H1 (cell line): ENCODE results near the gene ZIM2. TPM values are rescaled to one million over a fixed set of nuclear protein-coding genes. Genes with fewer than 3 reads are reported as not detected.

Source experiments
- CTCF ChIA-PET: fragments of 300-600 bp; sonication (Branson Sonifier 250); formaldehyde crosslinking; loops from one replicate; lab custom pipeline; 2021; ENCODE audit not compliant: partially characterized antibody; lab: Charles Lee
- POLR2A ChIA-PET: fragments of 300-600 bp; sonication (Branson Sonifier 250); formaldehyde crosslinking; loops from one replicate; lab custom pipeline; 2021; ENCODE audit warnings: inconsistent platforms; ENCODE audit not compliant: partially characterized antibody; lab: Charles Lee
- DNase-seq, 2 experiments: peaks; one replicate each; pipeline versions ENCODE4 v3.0.0 to v3.0.0-alpha.2; 2010 to 2022; ENCODE audit warnings: low spot score in 2 of 2, low read depth in 1 of 2, mixed read lengths in 1 of 2
- FAIRE-seq: peaks from 2 replicates; lab custom pipeline; 2011; peaks lifted over from hg19 to GRCh38; lab: Jason Lieb, UNC
- H2AFZ ChIP-seq: 2 replicates; pipeline ENCODE4 v1.8.1; 2012; ENCODE audit warnings: low read length, inconsistent platforms
- H2AK5ac ChIP-seq: 2 replicates; pipeline ENCODE4 v1.6.1; 2013; ENCODE audit warnings: low read depth, low read length
- H2BK120ac ChIP-seq: replicated peaks from 2 replicates; pipeline ENCODE3; 2013; ENCODE audit warnings: low read depth, low read length, inconsistent platforms
- H2BK12ac ChIP-seq: 2 replicates; pipeline ENCODE4 v1.6.1; 2013; ENCODE audit warnings: low read depth, low read length
- H2BK15ac ChIP-seq: 2 replicates; pipeline ENCODE4 v1.6.1; 2013; ENCODE audit warnings: low read length
- H2BK20ac ChIP-seq: 2 replicates; pipeline ENCODE4 v1.6.1; 2013; ENCODE audit warnings: low read length
- H2BK5ac ChIP-seq: 2 replicates; pipeline ENCODE4 v1.6.1; 2013; ENCODE audit warnings: low read depth, low read length
- H3K14ac ChIP-seq: 2 replicates; pipeline ENCODE4 v1.6.1; 2013; ENCODE audit warnings: inconsistent platforms; ENCODE audit not compliant: insufficient read length
- H3K18ac ChIP-seq: 2 replicates; pipeline ENCODE4 v1.6.1; 2013; ENCODE audit warnings: low read length; ENCODE audit errors: extremely low read depth
- H3K23ac ChIP-seq: 2 replicates; pipeline ENCODE4 v1.6.1; 2013; ENCODE audit warnings: inconsistent platforms; ENCODE audit not compliant: insufficient read length
- H3K23me2 ChIP-seq: 2 replicates; pipeline ENCODE4 v1.6.1; 2013; ENCODE audit warnings: low read depth, low read length
- H3K27ac ChIP-seq: 2 replicates; pipeline ENCODE4 v1.6.1; 2011; ENCODE audit warnings: low read depth, low read length, inconsistent platforms
- H3K27me3 ChIP-seq, 4 experiments: replicated peaks in 1 of 4; 1 replicate in 1 of 4; 2 replicates in 3 of 4; pipeline versions ENCODE4 v1.6.1 to v1.8.1; 2011 to 2013; ENCODE audit warnings: low read length in 3 of 4, mild to moderate bottlenecking in 3 of 4, inconsistent platforms in 2 of 4, mixed read lengths in 2 of 4, moderate library complexity in 1 of 4; ENCODE audit not compliant: control insufficient read depth in 3 of 4, insufficient read depth in 3 of 4; ENCODE audit errors: extremely low read depth in 1 of 4
- H3K36me3 ChIP-seq, 4 experiments: 2 replicates each; pipeline versions ENCODE4 v1.6.1 to v1.8.1; 2011 to 2013; ENCODE audit warnings: mild to moderate bottlenecking in 4 of 4, low read length in 3 of 4, moderate library complexity in 2 of 4, control low read depth in 1 of 4, inconsistent platforms in 1 of 4; ENCODE audit not compliant: insufficient read depth in 4 of 4, control insufficient read depth in 2 of 4
- H3K4ac ChIP-seq: replicated peaks from 2 replicates; pipeline ENCODE3; 2013; ENCODE audit warnings: low read length, low read depth, mixed read lengths, inconsistent platforms; ENCODE audit not compliant: insufficient read length
- H3K4me1 ChIP-seq, 4 experiments: replicated peaks in 1 of 4; 1 replicate in 1 of 4; 2 replicates in 3 of 4; pipeline versions ENCODE4 v1.6.1 to v1.8.1; 2011 to 2013; ENCODE audit warnings: low read length in 3 of 4, inconsistent platforms in 2 of 4, mixed read lengths in 1 of 4; ENCODE audit not compliant: insufficient read depth in 4 of 4, control insufficient read depth in 3 of 4
- H3K4me2 ChIP-seq, 2 experiments: 2 replicates each; pipeline versions ENCODE4 v1.6.1 to v1.8.1; 2011 to 2013; ENCODE audit warnings: low read depth in 2 of 2, low read length in 2 of 2, control low read depth in 1 of 2, inconsistent platforms in 1 of 2, mild to moderate bottlenecking in 1 of 2; ENCODE audit not compliant: insufficient read depth in 1 of 2
- H3K4me3 ChIP-seq, 4 experiments: fragments of 200-600, 300-600 bp in 1 of 4; sonication (generic), shearing (Covaris generic), sonication (Bioruptor Twin) in 1 of 4; 2 replicates each; pipeline versions ENCODE4 v1.5.1 to v1.8.1; 2011 to 2016; ENCODE audit warnings: low read length in 4 of 4, low read depth in 3 of 4, control low read depth in 2 of 4, inconsistent platforms in 2 of 4, mild to moderate bottlenecking in 2 of 4, mixed read lengths in 1 of 4, moderate library complexity in 1 of 4; ENCODE audit not compliant: insufficient read depth in 2 of 4; ENCODE audit errors: extremely low read depth in 1 of 4
- H3K56ac ChIP-seq: replicated peaks from 2 replicates; pipeline ENCODE3; 2013; ENCODE audit warnings: low read depth, mild to moderate bottlenecking, mixed read lengths, low read length, inconsistent platforms; ENCODE audit not compliant: insufficient read length
- H3K79me1 ChIP-seq: 2 replicates; pipeline ENCODE4 v1.6.1; 2013; ENCODE audit warnings: low read depth, low read length, control low read depth
- H3K79me2 ChIP-seq, 2 experiments: 2 replicates each; pipeline versions ENCODE4 v1.6.1 to v1.8.1; 2012 to 2013; ENCODE audit warnings: low read length in 2 of 2, mild to moderate bottlenecking in 2 of 2, inconsistent platforms in 1 of 2; ENCODE audit not compliant: insufficient read depth in 2 of 2, control insufficient read depth in 1 of 2
- H3K9ac ChIP-seq, 4 experiments: replicated peaks in 1 of 4; 1 replicate in 1 of 4; 2 replicates in 3 of 4; pipeline versions ENCODE4 v1.6.1 to v1.8.1; 2011 to 2013; ENCODE audit warnings: low read depth in 3 of 4, low read length in 3 of 4, control low read depth in 2 of 4, mild to moderate bottlenecking in 2 of 4, moderate library complexity in 2 of 4, inconsistent platforms in 1 of 4; ENCODE audit errors: extremely low read depth in 1 of 4
- H3K9me3 ChIP-seq, 2 experiments: 2 replicates each; pipeline versions ENCODE4 v1.6.1 to v1.8.1; 2012 to 2013; ENCODE audit warnings: mild to moderate bottlenecking in 2 of 2, moderate library complexity in 2 of 2, control low read depth in 1 of 2, inconsistent platforms in 1 of 2, low read depth in 1 of 2, low read length in 1 of 2, mixed read lengths in 1 of 2; ENCODE audit not compliant: insufficient read depth in 2 of 2
- H4K20me1 ChIP-seq, 2 experiments: replicated peaks in 1 of 2; 2 replicates each; pipeline versions ENCODE3 to v1.8.1; 2011 to 2013; ENCODE audit warnings: inconsistent platforms in 2 of 2, low read length in 2 of 2, mild to moderate bottlenecking in 1 of 2; ENCODE audit not compliant: insufficient read depth in 2 of 2, control insufficient read depth in 1 of 2
- H4K5ac ChIP-seq: 2 replicates; pipeline ENCODE4 v1.6.1; 2013; ENCODE audit warnings: low read length, low read depth, mixed read lengths, inconsistent platforms; ENCODE audit not compliant: insufficient read length
- H4K8ac ChIP-seq: 2 replicates; pipeline ENCODE4 v1.8.0; 2013; ENCODE audit warnings: mild to moderate bottlenecking, moderate library complexity, low read length, inconsistent platforms; ENCODE audit not compliant: insufficient read depth; ENCODE audit errors: extremely low read depth
- H4K91ac ChIP-seq: replicated peaks from 2 replicates; pipeline ENCODE3; 2013; ENCODE audit warnings: low read length, mixed read lengths, inconsistent platforms; ENCODE audit not compliant: insufficient read length
- ASH2L ChIP-seq: fragments of 200-600, 300-600 bp; sonication (generic); IDR thresholded peaks from one replicate; pipeline ENCODE4 v1.7.1; 2017; ENCODE audit warnings: low read length
- BCL11A ChIP-seq, 2 experiments: IDR thresholded peaks; one replicate each; pipeline ENCODE4 v1.6.1; 2011; ENCODE audit warnings: low read depth in 2 of 2, low read length in 2 of 2, mild to moderate bottlenecking in 2 of 2
- GABPA ChIP-seq: IDR thresholded peaks from 2 replicates; pipeline ENCODE4 v1.6.1; 2011; ENCODE audit warnings: mild to moderate bottlenecking, low read length, moderate library complexity, borderline replicate concordance; ENCODE audit not compliant: insufficient read depth
- HDAC6 ChIP-seq: IDR thresholded peaks from one replicate; pipeline ENCODE4 v1.7.1; 2012; ENCODE audit warnings: low read depth, mild to moderate bottlenecking, inconsistent platforms, low read length, moderate library complexity
- KDM1A ChIP-seq: fragments of 200-600, 300-600 bp; sonication (generic); IDR thresholded peaks from 2 replicates; pipeline ENCODE4 v1.7.1; 2016; ENCODE audit warnings: mild to moderate bottlenecking, low read length, borderline replicate concordance
- MAFK ChIP-seq: IDR thresholded peaks from 2 replicates; pipeline ENCODE4 v1.6.1; 2012; ENCODE audit warnings: low read depth, mild to moderate bottlenecking, improper control_type of control experiment, low read length
- POLR2A ChIP-seq, 2 experiments: IDR thresholded peaks; 1 replicate in 1 of 2; 2 replicates in 1 of 2; pipeline ENCODE4 v1.6.1; 2011; ENCODE audit warnings: low read depth in 2 of 2, low read length in 2 of 2, mild to moderate bottlenecking in 2 of 2; ENCODE audit errors: control extremely low read depth in 1 of 2
- POU5F1 ChIP-seq: IDR thresholded peaks from 2 replicates; pipeline ENCODE4 v1.6.1; 2011; ENCODE audit warnings: low read depth, mild to moderate bottlenecking, low read length, moderate library complexity
- RBBP5 ChIP-seq: IDR thresholded peaks from 2 replicates; pipeline ENCODE4 v1.7.1; 2012; ENCODE audit warnings: low read depth, mild to moderate bottlenecking, inconsistent platforms, low read length, moderate library complexity, borderline replicate concordance
- SIX5 ChIP-seq: IDR thresholded peaks from 2 replicates; pipeline ENCODE4 v1.6.1; 2011; ENCODE audit warnings: mild to moderate bottlenecking, low read depth, low read length
- SRF ChIP-seq: IDR thresholded peaks from 2 replicates; pipeline ENCODE4 v1.6.1; 2011; ENCODE audit warnings: mild to moderate bottlenecking, low read depth, low read length, moderate library complexity
- TBP ChIP-seq: IDR thresholded peaks from 2 replicates; pipeline ENCODE4 v1.6.1; 2011; ENCODE audit warnings: low read depth, low read length, improper control_type of control experiment
- TCF12 ChIP-seq: IDR thresholded peaks from 2 replicates; pipeline ENCODE4 v1.6.1; 2011; ENCODE audit warnings: low read depth, mild to moderate bottlenecking, low read length
- TEAD4 ChIP-seq: IDR thresholded peaks from 2 replicates; pipeline ENCODE4 v1.6.1; 2012; ENCODE audit warnings: low read depth, low read length, inconsistent platforms, mixed read lengths
- YY1 ChIP-seq: IDR thresholded peaks from 2 replicates; pipeline ENCODE4 v1.6.1; 2011; ENCODE audit warnings: low read depth, mild to moderate bottlenecking, low read length
- WGBS, 2 experiments: shearing (Covaris generic) in 1 of 2; methylation state at CpG; one replicate each; pipeline versions ENCODE4 v1.1.6 to v1.1.7; 2013 to 2015; ENCODE audit warnings: low lambda C conversion rate in 2 of 2, mixed read lengths in 2 of 2, inconsistent platforms in 1 of 2, low coverage in 1 of 2, missing lambda C conversion rate in 1 of 2; ENCODE audit not compliant: insufficient replicate concordance in 2 of 2, insufficient coverage in 1 of 2, insufficient read length in 1 of 2; ENCODE audit errors: extremely low coverage in 1 of 2, missing lambda C conversion rate in 1 of 2; 5-methylcytosine and 5-hydroxymethylcytosine counted together
- polyA plus RNA-seq, 7 experiments: library from polyadenylated mRNA; depleted of rRNA in 3 of 7; stranded (reverse) in 5 of 7; unstranded in 2 of 7; fragments of >200 nt in 5 of 7; fragments of 200-250 nt in 2 of 7; gene quantifications; 1 replicate in 5 of 7; 2 replicates in 1 of 7; 4 replicates in 1 of 7; pipeline versions ENCODE4 v1.2.1 to v1.2.3, GENCODE V29; 2011 to 2013; ENCODE audit warnings: missing spikeins in 2 of 7, mixed read lengths in 2 of 7
- total RNA-seq: library from RNA; stranded (reverse); fragmentation: NEBNext Ultra II Directional; extraction: Animal tissue kit (Norgen Biotek cat#: 25700); gene quantifications from 2 replicates; pipeline ENCODE4 v1.2.1, GENCODE V29; 2021

Gene ZIM2
- total and polyA plus RNA-seq, 2 of the 8 experiments (the other 6 are each of a cell fraction or from before 2014, with no cell fraction given) = not detected

DNA sequence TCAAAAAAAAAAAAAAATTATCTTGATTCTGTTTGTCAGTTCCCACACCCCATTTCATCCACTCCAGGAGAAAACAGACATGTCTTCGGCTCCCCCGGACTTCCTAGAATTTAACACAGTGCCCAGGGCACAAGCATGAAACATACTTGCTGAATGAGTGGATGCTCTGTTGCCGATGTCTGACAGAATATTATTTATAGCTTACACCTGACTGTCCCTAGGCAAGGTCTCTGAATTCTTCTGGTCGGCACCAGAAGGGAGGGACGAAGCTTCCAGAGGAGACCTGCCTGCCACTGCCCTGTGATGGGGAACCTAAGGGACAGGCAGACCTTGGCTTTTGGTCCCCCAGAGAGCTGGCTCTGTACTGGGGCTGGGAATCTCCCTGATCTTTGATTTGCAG, 43.9 kb upstream of the ZIM2 start:
- FAIRE-seq (no peak), DNase-seq (no peak)
- no peak overlapping the region for H2AFZ ChIP-seq
- H3K27me3 ChIP-seq = no peaks in the 10 kb centered on the region
- peaks cover 66 to 86% of the 10 kb centered on the region in 2 experiments for H3K9me3 ChIP-seq
- no peaks in the 10 kb centered on the region for H3K23me2 ChIP-seq
- no peak overlapping the region for H3K18ac ChIP-seq
- no peak overlapping the region for H3K14ac ChIP-seq
- H3K4me3 ChIP-seq = no peak overlapping the region
- no peak overlapping the region for H2BK5ac ChIP-seq
- H2BK120ac ChIP-seq = no peak overlapping the region
- no peak overlapping the region for H2AK5ac ChIP-seq
- WGBS, 2 experiments = 93% methylated on average over 5 of the region's 5 CpGs; no CpG with 5 or more reads in 1 of the 2 experiments
- H3K56ac ChIP-seq = no peak overlapping the region
- H4K8ac ChIP-seq = no peak overlapping the region
- H3K4ac ChIP-seq = no peak overlapping the region
- no peak overlapping the region for H2BK12ac ChIP-seq
- H3K9ac ChIP-seq = no peak overlapping the region
- no peak overlapping the region for H3K4me2 ChIP-seq
- H4K91ac ChIP-seq = no peak overlapping the region
- no peaks in the 10 kb centered on the region for H3K79me2 ChIP-seq
- CTCF ChIA-PET = no interaction called here
- H3K36me3 ChIP-seq = no peaks in the 10 kb centered on the region
- H2BK20ac ChIP-seq = no peak overlapping the region
- peaks cover 0 to 2% (median 0%) of the 10 kb centered on the region in 4 experiments; a peak in 1 of 7 replicates for H3K4me1 ChIP-seq
- H4K20me1 ChIP-seq = no peaks in the 10 kb centered on the region
- H2BK15ac ChIP-seq = no peak overlapping the region
- H3K79me1 ChIP-seq = no peaks in the 10 kb centered on the region
- POLR2A ChIA-PET = no interaction called here
- no peak overlapping the region for H4K5ac ChIP-seq
- H3K23ac ChIP-seq = no peak overlapping the region
- no peak overlapping the region for H3K27ac ChIP-seq
- no peak for TF ChIP-seq HDAC6
- TF ChIP-seq KDM1A = no peak
- TF ChIP-seq TCF12 = no peak
- TF ChIP-seq SRF = no peak
- no peak for TF ChIP-seq TBP
- TF ChIP-seq SIX5 = no peak
- no peak for TF ChIP-seq POU5F1
- TF ChIP-seq MAFK = no peak
- no peak for TF ChIP-seq YY1
- TF ChIP-seq ASH2L = no peak
- no peak for TF ChIP-seq BCL11A (IDR thresholded peaks at IDR 0.05; ENCODE audit: low read depth in 2 of 2, low read length in 2 of 2)
- TF ChIP-seq GABPA = no peak
- no peak for TF ChIP-seq RBBP5
- TF ChIP-seq POLR2A (IDR thresholded peaks at IDR 0.05; ENCODE audit: control extremely low read depth in 1 of 2, low read depth in 2 of 2, low read length in 2 of 2) = no peak
- no peak for TF ChIP-seq TEAD4
- TF ChIP-seq, all 59 proteins: peak for 0
